22Rv1 (cell line): ENCODE results near the gene PARP8.

ENCODE experiments used
- ZFX ChIP-seq: fragments of 450-650 bp; IDR thresholded peaks from 2 replicates; pipeline ENCODE4 v1.6.1; 2017; ENCODE audit warnings: antibody characterized with exemption, borderline replicate concordance
- TF ChIP-seq, protein P1 (sequence below): fragments of 450-650 bp; IDR thresholded peaks from 2 replicates; pipeline ENCODE4 v1.5.1; 2017; ENCODE audit warnings: mild to moderate bottlenecking

- TF ChIP-seq, protein P1, sequence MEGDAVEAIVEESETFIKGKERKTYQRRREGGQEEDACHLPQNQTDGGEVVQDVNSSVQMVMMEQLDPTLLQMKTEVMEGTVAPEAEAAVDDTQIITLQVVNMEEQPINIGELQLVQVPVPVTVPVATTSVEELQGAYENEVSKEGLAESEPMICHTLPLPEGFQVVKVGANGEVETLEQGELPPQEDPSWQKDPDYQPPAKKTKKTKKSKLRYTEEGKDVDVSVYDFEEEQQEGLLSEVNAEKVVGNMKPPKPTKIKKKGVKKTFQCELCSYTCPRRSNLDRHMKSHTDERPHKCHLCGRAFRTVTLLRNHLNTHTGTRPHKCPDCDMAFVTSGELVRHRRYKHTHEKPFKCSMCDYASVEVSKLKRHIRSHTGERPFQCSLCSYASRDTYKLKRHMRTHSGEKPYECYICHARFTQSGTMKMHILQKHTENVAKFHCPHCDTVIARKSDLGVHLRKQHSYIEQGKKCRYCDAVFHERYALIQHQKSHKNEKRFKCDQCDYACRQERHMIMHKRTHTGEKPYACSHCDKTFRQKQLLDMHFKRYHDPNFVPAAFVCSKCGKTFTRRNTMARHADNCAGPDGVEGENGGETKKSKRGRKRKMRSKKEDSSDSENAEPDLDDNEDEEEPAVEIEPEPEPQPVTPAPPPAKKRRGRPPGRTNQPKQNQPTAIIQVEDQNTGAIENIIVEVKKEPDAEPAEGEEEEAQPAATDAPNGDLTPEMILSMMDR, result no peak
- TF ChIP-seq ZFX, result no peak
Measured at GRCh38 chr5:50749181-50749580, 82.7 kb downstream of the PARP8 start.
